Fibroblast of mammary gland (primary cell): ENCODE measurements around the gene APP.
"Not testable (repeated sequence)": the region's sequence is repeated elsewhere in the genome, so short reads cannot be mapped to it uniquely, and the experiment has no call there.

Source experiments
- DNase-seq: peaks from one replicate; pipeline ENCODE4 v3.0.0-alpha.2; 2010; ENCODE audit warnings: low read depth
- H3K4me3 ChIP-seq: 2 replicates; pipeline ENCODE4 v1.5.1; 2011; ENCODE audit warnings: low read depth, mild to moderate bottlenecking, low read length, moderate library complexity; ENCODE audit not compliant: control insufficient read depth
- CTCF ChIP-seq: conservative IDR thresholded peaks from 2 replicates; pipeline ENCODE4 v1.5.1; 2011; ENCODE audit warnings: low read depth, low read length, inconsistent platforms; ENCODE audit not compliant: control insufficient read depth, insufficient read depth

The APP gene

GRCh38 chr21:26013970-26014369 is 156.6 kb downstream of the APP start:
- TF ChIP-seq CTCF = no peak

GRCh38 chr21:26012482-26012881 is 158.1 kb downstream of the APP start:
- DNase-seq, H3K4me3 ChIP-seq: not testable (repeated sequence)

More at GRCh38 chr21:26013970-26014369, 156.6 kb downstream of the APP start:
- H3K4me3 ChIP-seq = no peak overlapping the region
- no peak for DNase-seq

- H3K4me3 ChIP-seq = no peak overlapping the region
- no peak for DNase-seq
- no peak for TF ChIP-seq CTCF
Observed at GRCh38 chr21:26011292-26011940, 159.2 kb downstream of the APP start.

- TF ChIP-seq CTCF = no peak
- no peak overlapping the region for H3K4me3 ChIP-seq
- DNase-seq = no peak
Observed at GRCh38 chr21:26007951-26008498, 162.5 kb downstream of the APP start.

GRCh38 chr21:26005464-26005863 is 165.1 kb downstream of the APP start:
- no peak for DNase-seq
- TF ChIP-seq CTCF = no peak
- no peak overlapping the region for H3K4me3 ChIP-seq

GRCh38 chr21:26003404-26003803 is 167.2 kb downstream of the APP start:
- H3K4me3 ChIP-seq = no peak overlapping the region
- no peak for DNase-seq
- TF ChIP-seq CTCF = no peak

- H3K4me3 ChIP-seq = no peak overlapping the region
- DNase-seq = no peak
- TF ChIP-seq CTCF = no peak
Observed at GRCh38 chr21:26001356-26001755, 169.2 kb downstream of the APP start.
